GM18909 (cell line): Measurements from ENCODE around the gene TRIM56.
A peak's percentile ranks its signal among the peaks of the same experiment; 100 is the strongest.
"Not testable (repeated sequence)": the region's sequence is repeated elsewhere in the genome, so short reads cannot be mapped to it uniquely, and the experiment has no call there.

Experiments
- ATAC-seq: cut with Tn5 transposase; IDR thresholded peaks from one replicate; pipeline ENCODE4 v1.9.1; 2021; ENCODE audit warnings: mild to moderate bottlenecking; ENCODE audit not compliant: unreplicated experiment, poor library complexity

Gene TRIM56, protein sequence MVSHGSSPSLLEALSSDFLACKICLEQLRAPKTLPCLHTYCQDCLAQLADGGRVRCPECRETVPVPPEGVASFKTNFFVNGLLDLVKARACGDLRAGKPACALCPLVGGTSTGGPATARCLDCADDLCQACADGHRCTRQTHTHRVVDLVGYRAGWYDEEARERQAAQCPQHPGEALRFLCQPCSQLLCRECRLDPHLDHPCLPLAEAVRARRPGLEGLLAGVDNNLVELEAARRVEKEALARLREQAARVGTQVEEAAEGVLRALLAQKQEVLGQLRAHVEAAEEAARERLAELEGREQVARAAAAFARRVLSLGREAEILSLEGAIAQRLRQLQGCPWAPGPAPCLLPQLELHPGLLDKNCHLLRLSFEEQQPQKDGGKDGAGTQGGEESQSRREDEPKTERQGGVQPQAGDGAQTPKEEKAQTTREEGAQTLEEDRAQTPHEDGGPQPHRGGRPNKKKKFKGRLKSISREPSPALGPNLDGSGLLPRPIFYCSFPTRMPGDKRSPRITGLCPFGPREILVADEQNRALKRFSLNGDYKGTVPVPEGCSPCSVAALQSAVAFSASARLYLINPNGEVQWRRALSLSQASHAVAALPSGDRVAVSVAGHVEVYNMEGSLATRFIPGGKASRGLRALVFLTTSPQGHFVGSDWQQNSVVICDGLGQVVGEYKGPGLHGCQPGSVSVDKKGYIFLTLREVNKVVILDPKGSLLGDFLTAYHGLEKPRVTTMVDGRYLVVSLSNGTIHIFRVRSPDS

DNA sequence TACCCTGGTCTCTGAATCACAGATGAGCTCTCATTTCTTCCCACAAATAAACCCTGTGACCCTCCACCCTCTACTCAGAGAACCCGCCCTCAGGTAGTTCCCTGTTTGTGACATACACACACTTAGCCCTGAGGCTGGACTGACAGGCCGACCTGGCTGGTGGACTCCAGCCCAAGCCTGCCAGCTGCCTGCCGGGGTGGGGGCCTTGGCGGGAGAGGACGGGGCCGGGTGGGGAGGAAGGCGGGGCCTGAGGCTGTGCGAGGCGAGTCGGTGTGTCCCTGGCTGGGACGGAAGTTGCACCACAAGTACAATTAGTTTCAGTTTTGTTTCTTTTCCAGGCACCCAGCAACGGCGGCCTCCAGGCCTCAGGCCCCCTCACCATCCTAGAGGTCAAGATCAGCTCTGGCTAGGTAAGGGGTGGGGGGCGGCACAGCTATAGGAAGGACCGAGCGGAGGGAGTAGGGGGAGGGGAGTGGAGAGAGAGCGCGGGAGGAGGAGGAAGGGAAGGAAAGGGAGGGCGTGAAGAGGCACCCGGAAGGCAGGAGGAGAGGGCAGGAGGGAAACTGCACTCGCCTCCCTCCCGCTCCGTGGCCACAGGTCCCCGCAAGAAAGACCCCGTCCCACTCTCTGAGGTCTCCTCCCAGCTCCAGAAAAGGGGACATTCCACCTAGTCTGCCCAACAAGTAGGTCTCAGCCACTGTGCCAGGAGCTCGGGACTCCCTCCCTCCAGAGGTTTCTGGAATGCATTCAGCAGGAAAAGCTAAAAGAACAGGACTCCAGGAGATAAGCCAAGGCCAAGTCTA lies at the start of gene TRIM56:
TRIM56 (plus strand) TSS at position 320 of the 803 bp plus-strand sequence. CDS start 1,832 bp downstream, outside the sequence.
- ATAC-seq: peak; percentile 84

DNA sequence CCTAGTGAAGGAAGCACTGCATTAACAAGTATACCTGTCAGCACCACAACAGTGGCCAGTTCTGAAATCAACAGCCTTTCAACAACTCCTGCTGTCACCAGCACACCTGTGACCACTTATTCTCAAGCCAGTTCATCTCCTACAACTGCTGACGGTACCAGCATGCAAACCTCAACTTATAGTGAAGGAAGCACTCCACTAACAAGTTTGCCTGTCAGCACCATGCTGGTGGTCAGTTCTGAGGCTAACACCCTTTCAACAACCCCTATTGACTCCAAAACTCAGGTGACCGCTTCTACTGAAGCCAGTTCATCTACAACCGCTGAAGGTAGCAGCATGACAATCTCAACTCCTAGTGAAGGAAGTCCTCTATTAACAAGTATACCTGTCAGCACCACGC lies 49.3 kb upstream of the TRIM56 start:
- ATAC-seq: no peak

DNA sequence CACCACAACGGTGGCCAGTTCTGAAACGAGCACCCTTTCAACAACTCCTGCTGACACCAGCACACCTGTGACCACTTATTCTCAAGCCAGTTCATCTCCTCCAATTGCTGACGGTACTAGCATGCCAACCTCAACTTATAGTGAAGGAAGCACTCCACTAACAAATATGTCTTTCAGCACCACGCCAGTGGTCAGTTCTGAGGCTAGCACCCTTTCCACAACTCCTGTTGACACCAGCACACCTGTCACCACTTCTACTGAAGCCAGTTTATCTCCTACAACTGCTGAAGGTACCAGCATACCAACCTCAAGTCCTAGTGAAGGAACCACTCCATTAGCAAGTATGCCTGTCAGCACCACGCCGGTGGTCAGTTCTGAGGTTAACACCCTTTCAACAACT lies 44.0 kb upstream of the TRIM56 start:
- not testable (repeated sequence) for ATAC-seq

DNA sequence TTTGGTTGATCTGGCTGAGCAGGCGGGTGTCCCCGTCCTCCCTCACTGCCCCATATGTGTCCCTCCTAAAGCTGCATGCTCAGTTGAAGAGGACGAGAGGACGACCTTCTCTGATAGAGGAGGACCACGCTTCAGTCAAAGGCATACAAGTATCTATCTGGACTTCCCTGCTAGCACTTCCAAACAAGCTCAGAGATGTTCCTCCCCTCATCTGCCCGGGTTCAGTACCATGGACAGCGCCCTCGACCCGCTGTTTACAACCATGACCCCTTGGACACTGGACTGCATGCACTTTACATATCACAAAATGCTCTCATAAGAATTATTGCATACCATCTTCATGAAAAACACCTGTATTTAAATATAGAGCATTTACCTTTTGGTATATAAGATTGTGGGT lies 26.9 kb upstream of the TRIM56 start:
- ATAC-seq: no peak

DNA sequence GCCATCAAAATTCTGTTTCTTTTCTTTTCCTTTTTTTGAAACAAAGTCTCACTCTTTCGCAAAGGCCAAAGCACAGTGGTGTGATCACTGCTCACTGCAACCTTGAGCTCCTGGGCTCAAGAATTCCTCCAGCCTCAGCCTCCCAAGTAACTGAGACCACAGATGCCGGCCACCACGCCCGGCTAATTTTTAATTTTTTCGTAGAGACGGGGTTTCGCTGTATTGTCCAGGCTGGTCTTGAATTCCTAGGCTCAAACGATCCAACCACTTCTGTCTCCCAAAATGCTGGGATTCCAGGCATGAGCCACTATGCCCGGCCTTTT lies 25.7 kb upstream of the TRIM56 start:
- ATAC-seq: no peak

DNA sequence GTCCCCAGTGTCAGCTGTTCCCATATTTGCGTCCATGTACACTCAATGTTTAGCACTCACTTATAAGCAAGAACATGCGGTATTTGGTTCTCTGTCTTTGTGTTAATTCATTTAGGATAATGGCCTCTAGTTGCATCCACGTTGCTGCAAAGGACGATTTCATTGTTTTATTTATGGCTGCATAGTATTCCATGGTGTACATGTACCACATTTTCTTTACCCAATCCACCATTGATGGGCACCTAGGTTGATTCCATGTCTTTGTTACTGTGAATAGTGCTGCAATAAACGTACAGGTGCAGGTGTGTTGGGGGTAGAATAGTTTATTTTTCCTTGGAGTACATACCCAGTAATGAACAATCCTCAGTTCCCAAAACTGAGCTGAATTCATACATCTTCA lies 24.3 kb upstream of the TRIM56 start:
- ATAC-seq: no peak

DNA sequence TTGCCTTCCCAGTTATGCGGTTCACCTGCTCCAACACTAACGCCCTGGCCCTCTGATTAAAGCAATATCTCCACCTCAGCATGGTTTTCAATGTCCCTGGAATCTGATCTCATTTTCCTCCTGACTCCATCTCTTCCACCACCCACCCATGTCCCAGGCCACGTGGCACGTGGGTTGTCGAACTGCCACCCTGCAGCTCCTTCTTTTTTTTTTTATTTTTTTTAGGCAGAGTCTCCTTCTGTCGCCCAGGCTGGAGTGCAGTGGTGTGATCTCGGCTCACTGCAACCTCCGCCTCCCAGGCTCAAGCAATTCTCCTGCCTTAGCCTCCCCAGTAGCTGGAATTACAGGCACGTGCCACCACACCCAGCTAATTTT lies 21.1 kb upstream of the TRIM56 start:
- not testable (repeated sequence) for ATAC-seq

DNA sequence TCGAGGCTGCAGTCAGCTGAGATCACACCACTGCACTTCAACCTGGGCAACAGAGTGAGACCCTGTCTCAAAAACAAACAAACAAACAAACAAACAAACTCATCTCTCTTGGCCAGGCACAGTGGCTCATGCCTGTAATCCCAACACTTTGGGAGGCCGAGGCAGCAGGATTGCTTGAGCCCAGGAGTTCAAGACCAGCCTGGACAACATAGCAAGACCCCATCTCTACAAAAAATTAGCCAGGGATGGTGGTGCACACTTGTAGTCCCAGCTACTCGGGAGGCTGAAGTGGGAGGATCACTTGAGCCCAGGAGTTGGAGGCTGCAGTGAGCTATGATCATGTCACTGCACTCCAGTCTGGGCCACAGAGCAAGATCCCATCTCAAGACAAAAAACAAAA lies 20.1 kb upstream of the TRIM56 start:
- ATAC-seq: not testable (repeated sequence)

DNA sequence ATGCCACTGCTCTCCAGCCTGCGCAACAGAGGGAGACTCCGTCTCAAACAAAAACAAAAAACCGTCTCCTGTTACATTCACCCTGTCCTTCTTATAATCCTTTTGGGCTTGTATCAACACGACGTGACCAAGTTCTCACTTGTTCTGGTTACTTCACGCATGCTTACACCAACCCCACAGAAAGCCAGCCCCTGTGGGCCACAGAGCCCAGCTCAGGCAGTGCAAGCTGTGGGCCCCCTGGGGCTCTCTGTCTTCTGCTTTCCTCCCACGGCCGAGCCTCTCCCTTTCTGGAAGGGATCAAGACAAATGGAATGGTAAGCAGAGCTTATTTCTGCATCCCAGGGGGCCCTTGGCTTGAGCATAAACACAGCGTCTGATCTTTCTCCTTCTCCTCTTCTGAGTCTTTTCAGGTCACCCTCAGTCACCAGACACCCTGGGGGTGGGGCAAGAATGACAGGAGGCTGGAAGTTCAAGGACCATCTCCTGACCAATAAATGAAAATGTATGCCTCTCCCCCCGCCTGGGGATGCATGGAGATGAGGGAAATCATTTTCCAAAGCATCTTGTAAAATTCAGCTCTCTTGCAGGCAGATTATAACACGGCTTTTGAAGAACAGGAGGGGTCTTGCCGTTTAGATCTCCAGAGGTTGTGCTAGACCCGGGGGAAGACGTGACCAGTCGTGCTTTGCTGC lies 19.0 kb upstream of the TRIM56 start:
- no peak for ATAC-seq

DNA sequence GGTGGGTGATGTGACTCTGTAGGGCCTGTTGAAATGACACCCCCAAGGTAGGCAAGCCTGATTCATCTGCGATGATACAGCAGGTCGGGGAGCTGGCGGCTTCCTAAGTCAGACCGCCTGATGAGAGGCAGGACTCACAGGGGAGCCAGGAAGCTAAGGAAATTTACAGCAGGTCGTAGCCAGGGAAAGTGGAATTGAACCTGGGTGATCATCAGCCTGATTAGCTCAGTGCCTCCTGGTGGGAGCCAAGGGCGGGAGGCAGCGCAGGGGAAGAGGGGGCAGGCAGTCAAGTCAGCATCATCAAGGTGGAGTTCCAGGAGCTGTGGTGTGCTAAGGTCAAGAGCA lies 18.5 kb upstream of the TRIM56 start:
- ATAC-seq: no peak

DNA sequence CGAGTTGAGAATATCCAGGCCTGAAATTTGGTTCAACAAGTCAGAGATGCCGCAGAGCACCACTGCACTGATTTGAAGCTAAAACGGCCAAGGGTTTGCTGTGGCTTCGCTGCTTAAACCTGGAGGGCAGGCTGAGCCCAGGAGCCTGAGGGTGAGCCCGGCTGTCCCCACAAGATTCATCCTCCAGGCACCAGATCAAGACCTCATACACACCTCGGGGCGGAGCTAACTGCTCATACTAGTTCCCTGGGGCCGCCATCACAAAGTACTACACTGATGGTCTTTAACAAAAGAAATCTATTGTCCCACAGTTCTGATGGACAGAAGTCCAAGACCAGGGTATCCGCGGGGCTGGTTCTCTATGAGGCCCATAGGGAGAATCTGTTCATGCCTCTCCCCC lies 16.9 kb upstream of the TRIM56 start:
- no peak for ATAC-seq

DNA sequence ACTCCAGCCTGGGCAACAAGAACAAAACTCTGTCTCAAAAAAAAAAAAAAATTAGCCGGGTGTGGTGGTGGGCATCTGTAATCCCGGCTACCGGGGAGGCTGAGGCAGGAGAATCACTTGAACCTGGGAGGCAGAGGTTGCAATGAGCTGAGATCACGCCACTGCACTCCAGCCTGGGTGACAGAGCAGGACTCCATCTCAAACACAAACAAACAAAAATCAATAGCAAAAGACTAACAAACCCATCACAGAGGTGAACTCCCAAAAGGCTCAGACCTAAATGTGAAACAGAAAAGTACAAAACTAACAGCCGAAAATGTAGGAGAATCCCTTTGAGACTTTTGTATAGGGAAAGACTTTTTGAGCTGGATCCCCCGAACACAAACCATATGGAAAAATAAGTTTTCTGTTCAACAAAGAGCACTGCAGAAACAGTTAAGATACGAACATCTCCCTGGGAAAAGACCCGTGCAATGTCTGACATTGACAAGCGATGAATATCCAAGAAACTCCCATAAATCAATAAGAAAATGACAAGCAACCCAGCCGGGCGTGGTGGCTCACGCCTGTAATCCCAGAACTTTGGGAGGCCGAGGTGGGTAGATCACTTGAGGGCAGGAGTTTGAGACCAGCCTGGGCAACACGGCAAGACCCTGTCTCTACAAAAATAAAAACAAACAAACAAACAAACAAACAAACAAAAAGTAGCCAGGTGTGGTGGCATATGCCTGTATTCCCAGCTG lies 13.7 kb upstream of the TRIM56 start:
- not testable (repeated sequence) for ATAC-seq

DNA sequence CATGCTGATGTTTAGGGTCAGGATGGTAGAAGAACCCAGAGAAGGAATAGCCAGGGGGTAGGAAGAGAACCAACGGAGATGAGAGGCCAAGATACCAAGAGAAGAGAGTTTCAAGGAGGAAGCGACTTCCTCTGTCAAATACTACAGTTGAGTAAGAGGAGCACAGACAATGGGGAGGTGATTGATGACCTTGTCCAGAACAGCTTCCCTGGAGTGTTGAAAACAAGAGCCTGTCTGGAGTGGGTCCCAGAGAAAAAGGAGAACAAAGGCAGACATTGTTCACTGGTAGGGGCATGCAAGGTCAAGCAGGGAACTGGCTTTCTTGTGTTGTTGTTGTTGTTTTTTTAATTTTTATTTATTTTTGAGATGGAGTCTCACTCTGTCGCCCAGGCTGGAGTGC lies 9.6 kb upstream of the TRIM56 start:
- ATAC-seq: no peak

DNA sequence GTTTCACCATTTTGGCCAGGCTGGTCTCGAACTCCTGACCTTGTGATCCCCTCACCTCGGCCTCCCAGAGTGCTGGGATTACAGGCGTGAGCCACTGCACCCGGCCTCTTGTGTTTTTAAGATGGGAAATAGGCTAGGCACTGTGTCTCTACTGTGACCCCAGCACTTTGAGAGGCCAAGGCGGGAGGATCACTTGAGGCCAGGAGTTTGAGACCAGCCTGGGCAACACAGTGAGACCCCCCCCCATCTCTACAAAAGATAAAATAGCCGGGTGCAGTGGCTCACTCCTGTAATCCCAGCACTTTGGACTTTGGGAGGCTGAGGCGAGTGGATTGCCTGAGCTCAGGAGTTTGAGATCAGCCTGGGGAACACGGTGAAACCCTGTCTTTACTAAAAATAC lies 9.1 kb upstream of the TRIM56 start:
- ATAC-seq: not testable (repeated sequence)

DNA sequence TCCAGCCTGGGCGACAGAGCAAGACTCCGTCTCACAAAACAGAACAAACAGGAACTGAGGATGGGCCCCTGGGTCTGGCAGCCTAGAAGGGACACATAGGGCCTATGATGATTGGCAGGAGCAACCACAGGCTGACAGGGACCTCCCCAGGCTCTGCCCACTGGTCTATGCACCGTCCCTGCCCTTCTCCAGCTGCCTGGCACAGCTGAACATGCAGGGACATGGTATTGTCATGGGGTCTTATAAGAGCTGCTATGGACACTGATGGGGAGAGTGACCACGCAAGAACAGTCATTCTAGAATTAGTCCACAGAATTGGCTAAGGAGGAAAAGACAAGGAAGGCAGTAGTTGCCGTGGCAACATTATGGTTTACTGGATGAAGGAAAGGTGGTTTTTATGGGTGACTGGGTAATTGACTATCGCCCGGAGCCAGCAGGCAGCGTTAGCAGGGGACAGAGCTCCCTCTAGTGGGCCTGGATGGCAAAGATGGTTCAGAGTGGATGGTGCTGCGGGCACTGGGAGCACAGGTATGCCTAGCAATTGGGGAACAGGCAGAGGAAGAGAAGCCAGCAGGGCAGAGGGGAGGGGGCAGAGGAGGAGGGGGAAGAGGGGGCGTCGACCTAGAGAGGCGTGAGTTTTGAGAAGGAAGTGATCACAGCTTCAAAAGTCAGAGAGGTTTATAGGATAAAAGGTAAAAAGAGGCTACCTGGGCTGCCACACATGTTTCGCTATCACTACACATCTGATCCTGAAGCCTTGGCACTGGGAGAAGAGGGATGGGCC lies 7.8 kb upstream of the TRIM56 start:
- peak; percentile 76 for ATAC-seq

DNA sequence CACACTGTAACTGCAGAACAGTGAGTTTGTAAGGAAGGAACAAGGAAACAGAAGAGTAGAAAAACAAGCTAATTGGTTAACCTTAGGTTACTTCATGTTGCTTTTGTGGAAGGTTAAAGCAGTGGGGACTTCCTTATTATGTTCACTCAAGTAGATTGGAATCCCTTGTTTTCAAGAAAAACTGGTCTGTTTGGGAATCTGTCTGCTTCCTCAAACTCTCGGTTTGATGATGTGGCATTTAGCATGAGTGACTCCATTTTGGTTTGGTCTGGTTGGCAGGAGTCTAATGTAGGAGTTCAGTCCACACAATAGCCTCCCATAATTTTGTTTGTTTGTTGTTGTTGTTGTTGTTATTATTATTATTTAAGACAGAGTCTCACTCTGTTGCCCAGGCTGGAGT lies 3.8 kb upstream of the TRIM56 start:
- ATAC-seq: no peak

DNA sequence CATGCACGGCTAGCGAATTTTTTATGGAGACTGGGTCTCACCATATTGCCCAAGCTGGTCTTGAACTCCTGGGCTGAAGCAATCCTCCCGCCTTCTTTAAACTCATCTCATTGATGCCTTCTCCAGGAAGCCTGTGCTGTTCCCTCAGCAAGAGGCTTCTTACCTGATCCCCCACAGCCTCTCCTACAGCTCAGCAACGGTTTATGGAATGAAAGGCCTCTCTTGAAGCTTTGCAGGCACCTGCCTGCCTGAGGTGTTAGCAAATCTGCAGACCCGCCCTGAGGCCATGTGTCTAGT lies 468 bp upstream of the TRIM56 start:
- ATAC-seq: no peak

DNA sequence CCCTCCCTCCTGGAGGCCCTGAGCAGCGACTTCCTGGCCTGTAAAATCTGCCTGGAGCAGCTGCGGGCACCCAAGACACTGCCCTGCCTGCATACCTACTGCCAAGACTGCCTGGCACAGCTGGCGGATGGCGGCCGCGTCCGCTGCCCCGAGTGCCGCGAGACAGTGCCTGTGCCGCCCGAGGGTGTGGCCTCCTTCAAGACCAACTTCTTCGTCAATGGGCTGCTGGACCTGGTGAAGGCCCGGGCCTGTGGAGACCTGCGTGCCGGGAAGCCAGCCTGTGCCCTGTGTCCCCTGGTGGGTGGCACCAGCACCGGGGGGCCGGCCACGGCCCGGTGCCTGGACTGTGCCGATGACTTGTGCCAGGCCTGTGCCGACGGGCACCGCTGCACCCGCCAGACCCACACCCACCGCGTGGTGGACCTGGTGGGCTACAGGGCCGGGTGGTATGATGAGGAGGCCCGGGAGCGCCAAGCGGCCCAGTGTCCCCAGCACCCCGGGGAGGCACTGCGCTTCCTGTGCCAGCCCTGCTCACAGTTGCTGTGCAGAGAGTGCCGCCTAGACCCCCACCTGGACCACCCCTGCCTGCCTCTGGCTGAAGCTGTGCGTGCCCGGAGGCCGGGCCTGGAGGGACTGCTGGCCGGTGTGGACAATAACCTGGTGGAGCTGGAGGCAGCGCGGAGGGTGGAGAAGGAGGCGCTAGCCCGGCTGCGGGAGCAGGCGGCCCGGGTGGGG lies 2.2 kb downstream of the TRIM56 start:
- ATAC-seq: no peak

DNA sequence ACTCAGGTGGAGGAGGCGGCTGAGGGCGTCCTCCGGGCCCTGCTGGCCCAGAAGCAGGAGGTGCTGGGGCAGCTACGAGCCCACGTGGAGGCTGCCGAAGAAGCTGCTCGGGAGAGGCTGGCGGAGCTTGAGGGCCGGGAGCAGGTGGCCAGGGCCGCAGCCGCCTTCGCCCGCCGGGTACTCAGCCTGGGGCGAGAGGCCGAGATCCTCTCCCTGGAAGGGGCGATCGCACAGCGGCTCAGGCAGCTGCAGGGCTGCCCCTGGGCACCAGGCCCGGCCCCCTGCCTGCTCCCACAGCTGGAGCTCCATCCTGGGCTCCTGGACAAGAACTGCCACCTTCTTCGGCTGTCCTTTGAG lies 2.8 kb downstream of the TRIM56 start:
- ATAC-seq: no peak
